Kidney (tissue), 14 donors: Measurements from ENCODE around the gene PRUNE2. TPM values are rescaled to one million over a fixed set of nuclear protein-coding genes. Genes with fewer than 3 reads are reported as not detected.

ENCODE experiments used
- DNase-seq, 5 donors: peaks; one replicate each; pipeline ENCODE4 v3.0.0-alpha.2; 2013 to 2020
- FAIRE-seq: peaks from 2 replicates; lab custom pipeline; 2012; peaks lifted over from hg19 to GRCh38; lab: Jason Lieb, UNC
- H3K27ac ChIP-seq, 2 donors: one replicate each; pipeline ENCODE4 v1.7.0; 2013; ENCODE audit warnings: low read depth in 2 of 2, low read length in 2 of 2, inconsistent platforms in 1 of 2
- H3K27me3 ChIP-seq: one replicate; pipeline ENCODE4 v1.7.1; 2013; ENCODE audit warnings: low read length, inconsistent platforms; ENCODE audit not compliant: control insufficient read depth, insufficient read depth
- H3K36me3 ChIP-seq, 3 donors: one replicate each; pipeline versions ENCODE4 v1.7.0 to v1.7.1; 2013; ENCODE audit warnings: low read length in 3 of 3, control low read depth in 1 of 3, inconsistent platforms in 1 of 3; ENCODE audit not compliant: insufficient read depth in 3 of 3, control insufficient read depth in 2 of 3
- H3K4me1 ChIP-seq, 3 donors: one replicate each; pipeline versions ENCODE4 v1.7.0 to v1.7.1; 2013; ENCODE audit warnings: low read length in 3 of 3, inconsistent platforms in 1 of 3, low read depth in 1 of 3; ENCODE audit not compliant: control insufficient read depth in 2 of 3, insufficient read depth in 2 of 3
- H3K4me3 ChIP-seq, 3 donors: one replicate each; pipeline versions ENCODE4 v1.7.0 to v1.8.1; 2013; ENCODE audit warnings: low read length in 3 of 3, control low read depth in 1 of 3, inconsistent platforms in 1 of 3
- H3K9ac ChIP-seq, 3 donors: one replicate each; pipeline versions ENCODE4 v1.7.0 to v1.7.1; 2013; ENCODE audit warnings: low read length in 3 of 3, control low read depth in 1 of 3, inconsistent platforms in 1 of 3
- H3K9me3 ChIP-seq, 3 donors: one replicate each; pipeline versions ENCODE4 v1.7.0 to v1.7.1; 2013; ENCODE audit warnings: low read length in 3 of 3, control low read depth in 1 of 3, inconsistent platforms in 1 of 3; ENCODE audit not compliant: control insufficient read depth in 2 of 3, insufficient read depth in 1 of 3
- intact Hi-C: fragments of 100-400 bp; cut with DNase I; formaldehyde crosslinking; loops from one replicate; pipeline ENCODE4 v1.11.1; 2022
- polyA plus RNA-seq: library from polyadenylated mRNA; stranded (reverse); fragments of 350-450 nt; fragmentation: Illumina TruSeq; extraction: RNeasy Lipid Tissue Mini Kit (QIAGEN cat#74804); gene quantifications from one replicate; pipeline ENCODE4 v1.2.3, GENCODE V29; 2014; ENCODE audit warnings: low read depth, low replicate concordance; ENCODE audit not compliant: insufficient read depth
- total RNA-seq: library from RNA; stranded (reverse); fragmentation: NEBNext Ultra II Directional; extraction: Animal tissue kit (Norgen Biotek cat#: 25700); gene quantifications from one replicate; pipeline ENCODE4 v1.2.1, GENCODE V29; 2021
- TF ChIP-seq, protein P1 (sequence below): IDR thresholded peaks from 3 replicates; pipeline ENCODE4 v1.5.1; 2012; ENCODE audit warnings: mild to moderate bottlenecking, moderate library complexity, borderline replicate concordance; ENCODE audit not compliant: insufficient read depth; ENCODE audit errors: extremely low read depth
- donor health status: control.
- donor health status: control.
- donor health status: control.
- donor health status: control.
- donor health status: control.
- donor health status: DM: yes; HTN: yes; CAD: no.
- donor health status: Normal renal cell carcinoma (clear cell type).

The PRUNE2 gene
- total and polyA plus RNA-seq, 2 donors from 2014 or later: 12.6 to 65.1 TPM

DNA sequence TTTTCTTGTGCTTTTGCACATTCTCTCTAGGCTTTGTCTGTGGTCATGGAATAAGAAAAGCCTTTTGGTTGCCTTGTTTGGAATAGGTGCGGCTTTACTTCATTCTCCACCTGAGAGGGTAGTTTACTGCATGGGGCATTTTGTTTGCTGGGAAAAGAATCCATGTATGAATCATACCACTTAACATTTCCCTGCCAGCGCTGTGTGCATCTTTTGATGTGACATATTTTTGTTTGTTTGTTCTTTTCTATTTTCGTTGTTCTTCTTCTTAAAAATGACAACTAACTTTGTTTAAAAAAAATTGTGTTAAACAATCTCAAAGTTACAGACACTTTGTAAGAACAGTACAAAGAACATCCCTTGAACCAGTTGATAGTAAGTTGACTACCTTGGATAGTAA is 333.8 kb downstream of the PRUNE2 start:
- FAIRE-seq: no peak
- Histone ChIP-seq H3K4me3 (no peak overlapping the region), H3K36me3 (no peaks in the 10 kb centered on the region), H3K27ac (no peak overlapping the region), H3K27me3 (no peaks in the 10 kb centered on the region), H3K4me1 (no peaks in the 10 kb centered on the region), H3K9me3 (peaks cover 0 to 8% (median 1%) of the 10 kb centered on the region in 3 donors), H3K9ac (no peak overlapping the region)
- TF ChIP-seq, protein P1, sequence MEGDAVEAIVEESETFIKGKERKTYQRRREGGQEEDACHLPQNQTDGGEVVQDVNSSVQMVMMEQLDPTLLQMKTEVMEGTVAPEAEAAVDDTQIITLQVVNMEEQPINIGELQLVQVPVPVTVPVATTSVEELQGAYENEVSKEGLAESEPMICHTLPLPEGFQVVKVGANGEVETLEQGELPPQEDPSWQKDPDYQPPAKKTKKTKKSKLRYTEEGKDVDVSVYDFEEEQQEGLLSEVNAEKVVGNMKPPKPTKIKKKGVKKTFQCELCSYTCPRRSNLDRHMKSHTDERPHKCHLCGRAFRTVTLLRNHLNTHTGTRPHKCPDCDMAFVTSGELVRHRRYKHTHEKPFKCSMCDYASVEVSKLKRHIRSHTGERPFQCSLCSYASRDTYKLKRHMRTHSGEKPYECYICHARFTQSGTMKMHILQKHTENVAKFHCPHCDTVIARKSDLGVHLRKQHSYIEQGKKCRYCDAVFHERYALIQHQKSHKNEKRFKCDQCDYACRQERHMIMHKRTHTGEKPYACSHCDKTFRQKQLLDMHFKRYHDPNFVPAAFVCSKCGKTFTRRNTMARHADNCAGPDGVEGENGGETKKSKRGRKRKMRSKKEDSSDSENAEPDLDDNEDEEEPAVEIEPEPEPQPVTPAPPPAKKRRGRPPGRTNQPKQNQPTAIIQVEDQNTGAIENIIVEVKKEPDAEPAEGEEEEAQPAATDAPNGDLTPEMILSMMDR: no peak
- no peak for DNase-seq
- intact Hi-C loops: no loop called here

DNA sequence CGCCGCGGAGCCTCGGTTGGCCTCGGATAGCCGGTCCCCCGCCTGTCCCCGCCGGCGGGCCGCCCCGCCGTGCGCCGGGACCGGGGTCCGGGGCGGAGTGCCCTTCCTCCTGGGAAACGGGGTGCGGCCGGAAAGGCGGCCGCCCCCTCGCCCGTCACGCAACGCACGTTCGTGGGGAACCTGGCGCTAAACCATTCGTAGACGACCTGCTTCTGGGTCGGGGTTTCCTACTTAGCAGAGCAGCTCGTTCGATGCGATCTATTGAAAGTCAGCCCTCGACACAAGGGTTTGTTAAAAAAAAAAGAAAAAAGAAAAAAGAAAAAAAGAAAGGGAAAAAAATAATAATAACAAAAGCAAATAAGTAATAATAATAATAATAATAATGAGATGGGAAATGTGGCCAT is 334.2 kb downstream of the PRUNE2 start:
- intact Hi-C loops: no loop called here
- DNase-seq (no peak), FAIRE-seq (no peak)

DNA sequence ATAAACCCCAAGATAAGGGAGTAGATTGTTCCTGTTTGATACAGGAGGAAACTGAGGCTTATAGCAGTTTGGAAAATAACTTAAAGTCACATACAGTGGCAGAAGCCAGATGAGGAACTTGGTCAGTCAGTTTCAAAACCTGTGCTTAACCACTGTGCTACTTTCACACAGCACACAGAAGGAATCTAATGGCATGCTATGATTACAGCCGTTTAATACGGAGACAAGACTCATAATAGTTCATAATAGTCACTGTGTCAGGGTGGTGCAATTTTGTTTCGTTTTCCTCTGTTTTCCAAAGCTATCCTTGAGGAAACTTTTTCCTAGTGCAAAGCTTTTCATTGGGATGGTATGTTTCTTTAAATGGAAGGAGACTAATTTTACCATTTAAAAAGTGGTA is 334.6 kb downstream of the PRUNE2 start:
- no peak for FAIRE-seq

More for the DNA sequence above, 334.2 kb downstream of the PRUNE2 start:
- no peak overlapping the region for H3K27ac ChIP-seq
- no peaks in the 10 kb centered on the region for H3K4me1 ChIP-seq
- peaks cover 0 to 8% (median 1%) of the 10 kb centered on the region in 3 donors for H3K9me3 ChIP-seq
- peak overlapping the region in 2 of 3 donors; percentile 4 to 36 for H3K4me3 ChIP-seq
- no peaks in the 10 kb centered on the region for H3K27me3 ChIP-seq
- TF ChIP-seq, protein P1: no peak
- H3K9ac ChIP-seq: no peak overlapping the region
- no peaks in the 10 kb centered on the region for H3K36me3 ChIP-seq

More for the DNA sequence above, 334.6 kb downstream of the PRUNE2 start:
- TF ChIP-seq, protein P1: no peak
- Histone ChIP-seq H3K4me1 (no peaks in the 10 kb centered on the region), H3K9me3 (peaks cover 0 to 8% (median 1%) of the 10 kb centered on the region in 3 donors), H3K9ac (no peak overlapping the region), H3K4me3 (peak overlapping the region in 2 of 3 donors; percentile 4 to 36), H3K27ac (no peak overlapping the region), H3K36me3 (no peaks in the 10 kb centered on the region), H3K27me3 (no peaks in the 10 kb centered on the region)
- intact Hi-C loops: no loop called here
- no peak for DNase-seq
